GM12801 (cell line): ENCODE measurements around the gene ADCY9.

Experiments
- TF ChIP-seq, protein P1 (sequence below): IDR thresholded peaks from one replicate; pipeline ENCODE4 v1.5.1; 2011; ENCODE audit warnings: control low read depth; ENCODE audit not compliant: insufficient read length; ENCODE audit errors: extremely low read depth

Gene ADCY9

DNA sequence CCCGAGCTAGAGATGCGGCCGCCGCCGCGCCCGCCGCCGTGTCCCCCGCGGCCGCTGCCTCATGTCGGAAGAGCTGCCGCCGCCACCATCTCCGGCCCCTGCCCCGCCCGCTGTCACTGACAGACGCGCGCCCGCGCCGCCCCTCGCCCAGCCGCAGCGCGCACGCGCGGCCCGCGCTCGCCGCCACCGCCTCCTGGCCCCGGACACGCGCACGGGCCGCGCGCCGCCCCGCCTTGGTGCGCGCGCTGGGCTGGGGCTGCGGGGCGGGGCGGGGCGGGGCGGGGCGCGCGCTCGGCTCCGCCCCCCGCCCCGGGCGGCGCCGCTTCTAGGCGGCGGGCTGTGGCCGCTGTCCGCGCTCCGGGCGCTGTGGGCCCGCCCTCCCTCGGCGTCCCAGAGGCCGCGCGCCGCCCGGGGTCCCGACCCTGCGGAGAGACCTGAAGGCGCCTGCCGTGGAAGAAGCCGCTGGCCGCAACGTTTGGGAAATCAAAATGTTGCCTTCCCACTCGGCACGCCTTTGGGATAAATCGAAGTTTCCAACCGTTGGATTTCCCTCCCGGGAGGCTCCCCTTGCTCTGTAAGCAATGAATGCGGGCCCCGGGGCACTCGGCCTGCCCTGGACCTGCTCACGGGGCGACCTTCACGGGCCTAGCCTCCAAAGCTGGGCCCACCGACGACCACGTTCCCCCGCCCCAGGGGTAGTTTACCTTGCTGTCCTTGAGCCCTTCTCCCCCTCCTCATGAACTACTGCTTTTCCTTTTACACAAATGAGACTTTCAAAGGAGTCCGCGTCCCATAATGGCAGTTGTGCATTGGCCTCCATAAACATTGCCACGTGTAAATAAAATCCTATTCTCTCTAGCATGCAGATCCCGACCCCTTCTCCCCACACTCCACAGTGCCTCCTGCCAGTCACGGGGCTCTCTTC, at the start of gene ADCY9:
Gene ADCY9, minus strand, starts transcription at position 118 of the 925 bp plus-strand sequence. CDS start 1,000 bp downstream, outside the sequence.
- TF ChIP-seq, protein P1, sequence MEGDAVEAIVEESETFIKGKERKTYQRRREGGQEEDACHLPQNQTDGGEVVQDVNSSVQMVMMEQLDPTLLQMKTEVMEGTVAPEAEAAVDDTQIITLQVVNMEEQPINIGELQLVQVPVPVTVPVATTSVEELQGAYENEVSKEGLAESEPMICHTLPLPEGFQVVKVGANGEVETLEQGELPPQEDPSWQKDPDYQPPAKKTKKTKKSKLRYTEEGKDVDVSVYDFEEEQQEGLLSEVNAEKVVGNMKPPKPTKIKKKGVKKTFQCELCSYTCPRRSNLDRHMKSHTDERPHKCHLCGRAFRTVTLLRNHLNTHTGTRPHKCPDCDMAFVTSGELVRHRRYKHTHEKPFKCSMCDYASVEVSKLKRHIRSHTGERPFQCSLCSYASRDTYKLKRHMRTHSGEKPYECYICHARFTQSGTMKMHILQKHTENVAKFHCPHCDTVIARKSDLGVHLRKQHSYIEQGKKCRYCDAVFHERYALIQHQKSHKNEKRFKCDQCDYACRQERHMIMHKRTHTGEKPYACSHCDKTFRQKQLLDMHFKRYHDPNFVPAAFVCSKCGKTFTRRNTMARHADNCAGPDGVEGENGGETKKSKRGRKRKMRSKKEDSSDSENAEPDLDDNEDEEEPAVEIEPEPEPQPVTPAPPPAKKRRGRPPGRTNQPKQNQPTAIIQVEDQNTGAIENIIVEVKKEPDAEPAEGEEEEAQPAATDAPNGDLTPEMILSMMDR = no peak

DNA sequence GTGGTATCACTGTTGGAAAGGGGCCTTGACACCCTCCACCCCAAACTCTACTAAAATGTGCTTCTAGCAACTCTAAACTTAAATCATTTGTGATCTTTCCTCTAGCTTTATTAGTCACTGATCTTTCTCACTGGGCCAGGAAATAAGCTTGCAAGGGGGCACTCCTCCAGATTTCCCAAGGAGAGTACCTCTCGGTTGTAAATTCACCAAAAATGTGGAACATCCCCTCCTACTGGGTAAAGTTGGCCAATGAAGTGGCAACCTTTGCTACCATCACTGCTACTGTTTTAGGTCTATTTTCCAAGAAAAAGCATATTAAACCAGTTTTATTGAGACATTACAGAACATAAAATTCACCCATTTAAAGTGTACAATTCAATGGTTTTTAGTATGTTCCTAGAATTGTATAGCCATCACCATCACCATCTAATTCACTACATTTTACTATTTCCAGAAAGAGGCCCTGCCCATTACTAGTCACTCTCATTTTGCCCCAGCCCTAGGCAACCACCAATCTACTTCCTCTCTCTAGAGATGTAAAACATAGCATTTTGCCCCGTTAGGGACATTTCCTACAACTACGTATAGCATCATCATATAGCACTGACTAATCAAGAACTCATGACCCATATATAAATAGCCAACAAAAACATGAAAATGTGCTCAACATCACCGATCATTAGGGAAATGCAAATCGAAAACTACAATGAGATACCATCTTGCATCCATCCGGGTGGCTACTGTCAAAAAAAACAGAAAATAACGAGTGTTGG, 44.6 kb upstream of the ADCY9 start:
- TF ChIP-seq, protein P1 = no peak

DNA sequence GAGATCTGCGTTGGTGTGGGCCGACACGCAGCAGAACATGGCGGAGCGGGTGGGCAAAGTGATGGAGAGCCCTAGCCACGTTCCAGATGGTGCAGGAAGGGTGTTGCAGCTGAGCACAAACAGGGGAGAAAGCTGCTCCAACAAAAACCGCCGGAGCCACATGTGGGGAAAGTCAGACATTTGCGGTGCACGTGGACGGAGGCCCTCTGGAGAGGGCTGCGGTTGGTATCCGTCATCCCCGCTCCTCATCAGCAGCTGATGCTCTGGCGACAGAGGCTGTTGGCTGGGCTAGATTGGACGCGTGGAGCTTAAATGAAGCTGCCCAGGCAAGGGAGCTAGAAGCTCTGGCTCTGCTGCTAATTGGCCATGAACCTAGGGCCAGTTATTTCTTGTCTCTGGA, 43.5 kb upstream of the ADCY9 start:
- TF ChIP-seq, protein P1 = no peak

GRCh38 chr16:4158143-4159093, 42.2 kb upstream of the ADCY9 start:
- TF ChIP-seq, protein P1 = no peak

DNA sequence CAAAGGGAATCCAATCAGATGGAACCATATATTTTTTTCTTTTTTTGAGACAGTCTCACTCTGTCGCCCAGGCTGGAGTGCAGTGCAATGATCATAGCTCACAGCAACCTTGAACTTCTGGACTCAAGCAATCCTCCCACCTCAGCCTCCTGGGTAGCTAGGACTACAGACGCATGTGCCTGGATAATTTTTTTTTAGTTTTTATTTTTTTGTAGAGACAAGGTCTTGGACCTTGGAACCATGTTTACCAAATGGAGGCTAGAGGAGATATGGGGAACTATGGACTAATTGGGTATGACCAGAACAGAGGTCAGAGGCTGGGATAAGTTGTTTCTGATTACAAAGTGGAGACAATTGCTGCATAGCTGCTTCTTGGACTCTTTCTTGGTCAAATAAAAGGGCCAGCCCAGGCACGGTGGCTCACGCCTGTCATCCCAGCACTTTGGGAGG, 41.2 kb upstream of the ADCY9 start:
- TF ChIP-seq, protein P1 = no peak

DNA sequence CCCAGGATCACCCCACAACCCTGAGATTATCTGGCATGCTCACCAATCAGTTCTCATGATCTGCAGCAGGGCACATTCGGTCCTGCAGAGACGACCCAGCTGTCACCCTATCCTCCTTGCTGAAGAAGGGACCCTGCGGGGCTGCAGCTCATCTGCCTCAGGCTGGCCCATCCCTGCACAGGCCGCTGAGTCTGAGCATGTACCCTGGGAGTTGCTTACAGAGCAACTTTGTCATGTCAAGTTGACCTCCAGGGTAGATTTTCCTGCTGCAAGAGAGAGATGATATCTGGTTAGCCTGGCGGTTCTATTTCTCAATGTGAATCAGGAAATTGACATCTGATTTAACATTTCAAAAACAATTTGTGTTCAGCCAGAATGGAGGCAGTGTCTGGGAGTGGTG, 36.0 kb upstream of the ADCY9 start:
- TF ChIP-seq, protein P1 = no peak
